A549 (cell line): ENCODE measurements around the gene HRH1. TPM values are rescaled to one million over a fixed set of nuclear protein-coding genes. Genes with fewer than 3 reads are reported as not detected.

Source experiments
- ATAC-seq, 2 experiments: fragments of 200-7000 bp in 1 of 2; fragments of >200 bp in 1 of 2; cut with Nextera tagmentation in 1 of 2; cut with Tn5 transposase in 1 of 2; 3 replicates each; pipeline versions ENCODE4 v1.8.0 to v1.9.1; 2018 to 2020; ENCODE audit warnings: mild to moderate bottlenecking in 1 of 2, moderate library complexity in 1 of 2
- CTCF ChIA-PET: fragments of 300-600 bp; sonication (Branson Sonifier 250); formaldehyde crosslinking; extraction: SDS; loops from one replicate; lab custom pipeline; 2021; ENCODE audit warnings: antibody characterized with exemption, inconsistent platforms; lab: Yijun Ruan, JAX
- POLR2A ChIA-PET: fragments of 350-600 bp; formaldehyde crosslinking; extraction: SDS; loops from one replicate; lab custom pipeline; 2021; ENCODE audit warnings: antibody characterized with exemption, inconsistent platforms; lab: Yijun Ruan, JAX
- DNase-seq, 2 experiments: peaks; one replicate each; pipeline versions ENCODE4 v3.0.0 to v3.0.0-alpha.2; 2011 to 2016; ENCODE audit warnings: low read depth in 1 of 2, low spot score in 1 of 2
- FAIRE-seq: peaks from 2 replicates; lab custom pipeline; 2011; peaks lifted over from hg19 to GRCh38; lab: Jason Lieb, UNC
- H3K27ac ChIP-seq, 2 experiments: fragments of >200 bp; sonication (Bioruptor Twin); formaldehyde crosslinking; 3 replicates each; pipeline ENCODE4 v1.5.1; 2016 to 2017
- H3K4me1 ChIP-seq: fragments of >200 bp; sonication (Bioruptor Twin); formaldehyde crosslinking; 3 replicates; pipeline ENCODE4 v1.6.1; 2016
- H3K4me2 ChIP-seq: fragments of >200 bp; sonication (Bioruptor Twin); formaldehyde crosslinking; 3 replicates; pipeline ENCODE4 v1.6.1; 2016
- H3K4me3 ChIP-seq: fragments of >200 bp; sonication (Bioruptor Twin); formaldehyde crosslinking; 3 replicates; pipeline ENCODE4 v1.5.1; 2016
- H3K9me3 ChIP-seq: fragments of >200 bp; sonication (Bioruptor Twin); formaldehyde crosslinking; 3 replicates; pipeline ENCODE4 v1.6.1; 2016
- ATOH8 ChIP-seq: fragments of 250-450 bp; sonication (Bioruptor Pico); IDR thresholded peaks from 2 replicates; pipeline ENCODE4 v1.5.0; 2020; ENCODE audit warnings: low read depth, mild to moderate bottlenecking, moderate library complexity
- BCL3 ChIP-seq: fragments of >200 bp; sonication (Bioruptor Twin); formaldehyde crosslinking; IDR thresholded peaks from 3 replicates; pipeline ENCODE4 v1.6.1; 2016
- CTCF ChIP-seq: fragments of >200 bp; sonication (Bioruptor Twin); formaldehyde crosslinking; IDR thresholded peaks from 3 replicates; pipeline ENCODE4 v1.5.1; 2016
- ELK1 ChIP-seq: fragments of 150-350 bp; IDR thresholded peaks from 2 replicates; pipeline ENCODE4 v1.6.1; 2014; ENCODE audit warnings: low read depth, mild to moderate bottlenecking, low read length
- HDAC2 ChIP-seq: fragments of 200-600 bp; sonication (generic); IDR thresholded peaks from 2 replicates; pipeline ENCODE4 v1.6.1; 2016
- HES2 ChIP-seq: fragments of >200 bp; sonication (Bioruptor Twin); formaldehyde crosslinking; IDR thresholded peaks from 2 replicates; pipeline ENCODE4 v1.6.1; 2016
- HEYL ChIP-seq: fragments of 250-450 bp; sonication (Bioruptor Pico); IDR thresholded peaks from 2 replicates; pipeline ENCODE4 v1.8.0; 2021; ENCODE audit warnings: mild to moderate bottlenecking, moderate library complexity
- HOXA7 ChIP-seq: fragments of 250-450 bp; sonication (Bioruptor Pico); IDR thresholded peaks from 2 replicates; pipeline ENCODE4 v1.5.0; 2020; ENCODE audit warnings: mild to moderate bottlenecking, moderate library complexity
- HOXB5 ChIP-seq: fragments of 250-450 bp; sonication (Bioruptor Pico); IDR thresholded peaks from 2 replicates; pipeline ENCODE4 v1.5.0; 2020; ENCODE audit warnings: mild to moderate bottlenecking, moderate library complexity
- JUNB ChIP-seq: fragments of >200 bp; sonication (Bioruptor Twin); formaldehyde crosslinking; IDR thresholded peaks from 2 replicates; pipeline ENCODE4 v1.6.1; 2016
- KDM1A ChIP-seq: fragments of 200-600 bp; sonication (generic); IDR thresholded peaks from 2 replicates; pipeline ENCODE4 v1.6.1; 2016; ENCODE audit warnings: low read depth, mild to moderate bottlenecking
- KDM5A ChIP-seq: fragments of 200-600 bp; sonication (generic); IDR thresholded peaks from 2 replicates; pipeline ENCODE4 v1.6.1; 2016; ENCODE audit warnings: antibody characterized with exemption, mild to moderate bottlenecking
- MAFK ChIP-seq: fragments of 450-650 bp; IDR thresholded peaks from 2 replicates; pipeline ENCODE4 v1.6.1; 2014; ENCODE audit not compliant: partially characterized antibody
- MAX ChIP-seq: IDR thresholded peaks from 2 replicates; pipeline ENCODE4 v1.6.1; 2012
- NFE2L2 ChIP-seq: fragments of 150-350 bp; conservative IDR thresholded peaks from 2 replicates; pipeline ENCODE4 v1.6.1; 2014; ENCODE audit warnings: low read length
- NR3C1 ChIP-seq: fragments of >200 bp; sonication (Bioruptor Twin); formaldehyde crosslinking; IDR thresholded peaks from 3 replicates; pipeline ENCODE4 v1.6.1; 2017
- PHF8 ChIP-seq: fragments of 200-600 bp; sonication (generic); IDR thresholded peaks from 2 replicates; pipeline ENCODE4 v1.6.1; 2016; ENCODE audit warnings: low read depth, mild to moderate bottlenecking, antibody characterized with exemption, moderate library complexity, borderline replicate concordance
- POLR2A ChIP-seq: IDR thresholded peaks from 2 replicates; pipeline ENCODE4 v1.6.1; 2012; ENCODE audit warnings: mild to moderate bottlenecking, low read length
- RFX5 ChIP-seq: fragments of 450-650 bp; IDR thresholded peaks from 2 replicates; pipeline ENCODE4 v1.7.1; 2014; ENCODE audit warnings: antibody characterized with exemption, mild to moderate bottlenecking, moderate library complexity
- SMC3 ChIP-seq: fragments of >200 bp; sonication (Bioruptor Twin); formaldehyde crosslinking; IDR thresholded peaks from 3 replicates; pipeline ENCODE4 v1.6.1; 2018; ENCODE audit warnings: inconsistent platforms
- ZC3H11A ChIP-seq: fragments of 450-650 bp; IDR thresholded peaks from 2 replicates; pipeline ENCODE4 v1.6.1; 2014; ENCODE audit warnings: antibody characterized with exemption, mild to moderate bottlenecking
- WGBS: methylation state at CpG from one replicate; pipeline ENCODE4 v1.1.6; 2017; ENCODE audit errors: missing lambda C conversion rate; 5-methylcytosine and 5-hydroxymethylcytosine counted together
- polyA plus RNA-seq, 4 experiments: library from polyadenylated mRNA; depleted of rRNA in 3 of 4; stranded (reverse); fragments of >200 nt; fragmentation: RNase III in 1 of 4; extraction: RNeasy Plus Mini Kit Qiagen cat#74134 plus additional on column Dnase treatment in 1 of 4; gene quantifications; 2 replicates in 3 of 4; 3 replicates in 1 of 4; pipeline ENCODE4 v1.2.3, GENCODE V29; 2011 to 2017

The HRH1 gene
- polyA plus RNA-seq, 2 of the 4 experiments (the other 2 are of a cell fraction) = 4.2 TPM

- no peak for TF ChIP-seq HOXB5
Measured at GRCh38 chr3:11304175-11304574, 149.9 kb downstream of the HRH1 start (continued).

GRCh38 chr3:11305509-11305908 lies 151.2 kb downstream of the HRH1 start:
- DNase-seq (peak in 1 of 2 experiments; percentile 9), FAIRE-seq (no peak), ATAC-seq (no peak)
- Histone ChIP-seq H3K9me3 (no peaks in the 10 kb centered on the region), H3K27ac (peak overlapping the region; percentile 1 to 52; a peak in 4 of 6 replicates), H3K4me1 (peaks cover 12% of the 10 kb centered on the region), H3K4me3 (no peak overlapping the region), H3K4me2 (peak overlapping the region; percentile 8; the same call in 1 of the 3 replicates)
- WGBS = 71% methylated on average over 1 of the region's 1 CpG
- peak; percentile 59; the same call in 1 of the 2 replicates for TF ChIP-seq NFE2L2
- TF ChIP-seq HOXB5 = no peak
- TF ChIP-seq MAFK = peak; percentile 83
- TF ChIP-seq HES2 = no peak
- TF ChIP-seq RFX5 = no peak
- TF ChIP-seq NR3C1 = no peak
- TF ChIP-seq ATOH8 (CRISPR knock-in tag) = no peak
- no peak for TF ChIP-seq CTCF
- TF ChIP-seq HEYL (CRISPR knock-in tag) = no peak
- TF ChIP-seq HOXA7 (CRISPR knock-in tag) = no peak
- no peak for TF ChIP-seq KDM5A
- no peak for TF ChIP-seq ELK1
- no peak for TF ChIP-seq MAX
- no peak for TF ChIP-seq JUNB
- no peak for TF ChIP-seq ZC3H11A
- TF ChIP-seq KDM1A = no peak
- no peak for TF ChIP-seq BCL3
- ChIA-PET CTCF (interaction anchor here (0.6 to 2.9 kb wide), 2 partner anchors 149 to 1497 kb away, joined by 4 to 11 read pairs; no protein-coding TSS in a partner anchor), POLR2A (no interaction called here)

GRCh38 chr3:11306817-11307589 lies 152.7 kb downstream of the HRH1 start:
- H3K4me1 ChIP-seq = peaks cover 12% of the 10 kb centered on the region
- 68% methylated on average over 5 of the region's 5 CpGs for WGBS
- ChIA-PET CTCF (interaction anchor here (1.1 to 2.9 kb wide), 3 partner anchors 14 to 177 kb away, joined by 3 to 11 read pairs (median 4); no protein-coding TSS in a partner anchor), POLR2A (interaction anchor here (1.3 kb wide), 1 partner anchor 18 kb away, joined by 4 read pairs; no protein-coding TSS in a partner anchor)
- ATAC-seq = no peak
- no peak overlapping the region for H3K4me3 ChIP-seq
- no peak overlapping the region for H3K27ac ChIP-seq
- no peak for TF ChIP-seq ELK1
- no peak for TF ChIP-seq SMC3
- no peak for TF ChIP-seq PHF8
- TF ChIP-seq HES2 = no peak
- no peak for TF ChIP-seq KDM1A
- no peak for TF ChIP-seq POLR2A
- TF ChIP-seq HDAC2 = no peak
- TF ChIP-seq CTCF = no peak
- H3K9me3 ChIP-seq = no peaks in the 10 kb centered on the region
- no peak for FAIRE-seq
- H3K4me2 ChIP-seq = no peak overlapping the region
- no peak for DNase-seq
